Neural cell (in vitro differentiated cells): ENCODE measurements around the gene SLC35A2.

Experiments
- CTCF ChIP-seq: fragments of 450-650 bp; IDR thresholded peaks from 2 replicates; pipeline ENCODE4 v1.5.1; 2014; ENCODE audit warnings: antibody characterized with exemption, mild to moderate bottlenecking, moderate library complexity; ENCODE audit not compliant: poor library complexity, severe bottlenecking
- EP300 ChIP-seq: fragments of 450-650 bp; conservative IDR thresholded peaks from 2 replicates; pipeline ENCODE4 v1.6.1; 2014; ENCODE audit warnings: antibody characterized with exemption, mild to moderate bottlenecking, moderate library complexity; ENCODE audit not compliant: poor library complexity, severe bottlenecking
- EZH2 ChIP-seq: fragments of 200-600, 300-800 bp; shearing (Covaris generic), sonication (generic); IDR thresholded peaks from 2 replicates; pipeline ENCODE4 v1.6.1; 2014; ENCODE audit warnings: antibody characterized with exemption, low read length, borderline replicate concordance, mild to moderate bottlenecking; ENCODE audit not compliant: insufficient read depth, poor library complexity, severe bottlenecking
- MXI1 ChIP-seq: fragments of 450-650 bp; conservative IDR thresholded peaks from 2 replicates; pipeline ENCODE4 v1.6.1; 2014; ENCODE audit warnings: antibody characterized with exemption, mild to moderate bottlenecking; ENCODE audit not compliant: poor library complexity, severe bottlenecking
- POLR2AphosphoS5 ChIP-seq: IDR thresholded peaks from 2 replicates; pipeline ENCODE4 v1.6.1; 2012
- RAD21 ChIP-seq: fragments of 450-650 bp; conservative IDR thresholded peaks from 2 replicates; pipeline ENCODE4 v1.6.1; 2014; ENCODE audit warnings: antibody characterized with exemption, mild to moderate bottlenecking, moderate library complexity
- REST ChIP-seq: IDR thresholded peaks from 2 replicates; pipeline ENCODE4 v1.6.1; 2012; ENCODE audit warnings: borderline replicate concordance
- SMC3 ChIP-seq: fragments of 450-650 bp; conservative IDR thresholded peaks from 2 replicates; pipeline ENCODE4 v1.6.1; 2014; ENCODE audit warnings: antibody characterized with exemption, mild to moderate bottlenecking, moderate library complexity; ENCODE audit not compliant: poor library complexity
- TAF1 ChIP-seq: IDR thresholded peaks from 2 replicates; pipeline ENCODE4 v1.6.1; 2012; ENCODE audit warnings: low read depth

DNA sequence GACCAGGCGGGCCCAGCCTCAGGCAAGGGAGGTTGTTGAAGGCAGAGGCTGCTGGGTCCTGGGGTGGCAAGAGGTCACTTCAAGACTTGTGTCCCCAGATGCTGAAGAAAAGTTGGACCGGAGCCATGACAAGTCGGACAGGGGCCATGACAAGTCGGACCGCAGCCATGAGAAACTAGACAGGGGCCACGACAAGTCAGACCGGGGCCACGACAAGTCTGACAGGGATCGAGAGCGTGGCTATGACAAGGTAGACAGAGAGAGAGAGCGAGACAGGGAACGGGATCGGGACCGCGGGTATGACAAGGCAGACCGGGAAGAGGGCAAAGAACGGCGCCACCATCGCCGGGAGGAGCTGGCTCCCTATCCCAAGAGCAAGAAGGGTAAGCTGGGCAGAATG, 9.3 kb downstream of the SLC35A2 start:
- no peak for TF ChIP-seq CTCF
- no peak for TF ChIP-seq RAD21
- no peak for TF ChIP-seq POLR2AphosphoS5
- TF ChIP-seq EZH2: no peak
- TF ChIP-seq EP300: no peak
- TF ChIP-seq REST: no peak
- no peak for TF ChIP-seq MXI1
- TF ChIP-seq TAF1: no peak
- no peak for TF ChIP-seq SMC3
